Measurements from ENCODE around the gene TBC1D10A. TPM values are rescaled to one million over a fixed set of nuclear protein-coding genes. Genes with fewer than 3 reads are reported as not detected.
"Not testable (repeated sequence)": the region's sequence is repeated elsewhere in the genome, so short reads cannot be mapped to it uniquely, and the experiment has no call there.

Gene TBC1D10A
- total RNA-seq, 1 experiment from 2014 or later = 12.2 TPM

GRCh38 chr22:30344447-30345200 lies 17.9 kb upstream of the TBC1D10A start:
- H3K4me1 ChIP-seq = no peaks in the 10 kb centered on the region
- no TSS peak for BruUV-seq (replicated peaks)
- H3K27ac Mint-ChIP-seq (ENCODE audit: unreplicated experiment) = no peak overlapping the region
- H3K4me3 ChIP-seq (ENCODE audit: low read depth, low read length) = no peak overlapping the region
- intact Hi-C loops (cut with micrococcal nuclease; ENCODE audit: unreplicated experiment) = no loop called here
- H3K27me3 ChIP-seq (replicated peaks; ENCODE audit: control insufficient read depth, insufficient read depth, low read length) = no peaks in the 10 kb centered on the region
- no peak for DNase-seq
- peaks cover 8% of the 10 kb centered on the region for H3K36me3 ChIP-seq (ENCODE audit: control insufficient read depth, insufficient read depth, low read length)
- CTCF ChIA-PET = no interaction called here
- no peaks in the 10 kb centered on the region for H3K4me1 Mint-ChIP-seq (ENCODE audit: low read depth, unreplicated experiment)
- no peak overlapping the region for H3K4me3 Mint-ChIP-seq (ENCODE audit: unreplicated experiment)
- no peak for TF ChIP-seq CTCF (IDR thresholded peaks at IDR 0.05; ENCODE audit: insufficient read depth in 1 of 2, low read depth in 1 of 2, low read length in 1 of 2, severe bottlenecking in 1 of 2, unreplicated experiment in 1 of 2)
- H3K9me3 ChIP-seq = no peaks in the 10 kb centered on the region
- no peaks in the 10 kb centered on the region for H3K27me3 Mint-ChIP-seq (ENCODE audit: insufficient read depth, unreplicated experiment)
- peaks cover 69% of the 10 kb centered on the region for H3K36me3 Mint-ChIP-seq (ENCODE audit: insufficient read depth, unreplicated experiment)
- POLR2A ChIA-PET = no interaction called here
- no peaks in the 10 kb centered on the region for H3K9me3 Mint-ChIP-seq (ENCODE audit: unreplicated experiment)

- Mint-ChIP-seq H3K4me1 (ENCODE audit: low read depth, unreplicated experiment) (no peaks in the 10 kb centered on the region), H3K4me3 (ENCODE audit: unreplicated experiment) (no peak overlapping the region), H3K36me3 (ENCODE audit: insufficient read depth, unreplicated experiment) (peaks cover 88% of the 10 kb centered on the region), H3K27me3 (ENCODE audit: insufficient read depth, unreplicated experiment) (no peaks in the 10 kb centered on the region), H3K27ac (ENCODE audit: unreplicated experiment) (peak overlapping the region; percentile 51), H3K9me3 (ENCODE audit: unreplicated experiment) (no peaks in the 10 kb centered on the region)
- no peaks in the 10 kb centered on the region for H3K4me1 ChIP-seq
- no peaks in the 10 kb centered on the region for H3K9me3 ChIP-seq
- POLR2A ChIA-PET = interaction anchor here (0.5 kb wide), 1 partner anchor 14 kb away, joined by 3 read pairs; no protein-coding TSS in a partner anchor
- intact Hi-C loops (cut with micrococcal nuclease; ENCODE audit: unreplicated experiment) = no loop called here
- peaks cover 8% of the 10 kb centered on the region for H3K36me3 ChIP-seq (ENCODE audit: control insufficient read depth, insufficient read depth, low read length)
- no peaks in the 10 kb centered on the region for H3K27me3 ChIP-seq (replicated peaks; ENCODE audit: control insufficient read depth, insufficient read depth, low read length)
- TF ChIP-seq CTCF (IDR thresholded peaks at IDR 0.05; ENCODE audit: insufficient read depth in 1 of 2, low read depth in 1 of 2, low read length in 1 of 2, severe bottlenecking in 1 of 2, unreplicated experiment in 1 of 2) = no peak
- H3K4me3 ChIP-seq (ENCODE audit: low read depth, low read length) = no peak overlapping the region
- CTCF ChIA-PET = interaction anchor here (0.7 kb wide), 1 partner anchor 43 kb away, joined by 3 read pairs; no protein-coding TSS in a partner anchor
- no TSS peak for BruUV-seq (replicated peaks)
- DNase-seq = no peak
Measured at GRCh38 chr22:30340911-30341685, 14.4 kb upstream of the TBC1D10A start.

- Mint-ChIP-seq H3K36me3 (ENCODE audit: insufficient read depth, unreplicated experiment) (peaks cover 92% of the 10 kb centered on the region), H3K27ac (ENCODE audit: unreplicated experiment) (no peak overlapping the region), H3K9me3 (ENCODE audit: unreplicated experiment) (no peaks in the 10 kb centered on the region), H3K27me3 (ENCODE audit: insufficient read depth, unreplicated experiment) (no peaks in the 10 kb centered on the region), H3K4me3 (ENCODE audit: unreplicated experiment) (no peak overlapping the region), H3K4me1 (ENCODE audit: low read depth, unreplicated experiment) (no peaks in the 10 kb centered on the region)
- no TSS peak for BruUV-seq (replicated peaks)
- intact Hi-C loops (cut with micrococcal nuclease; ENCODE audit: unreplicated experiment) = no loop called here
- no peak for TF ChIP-seq CTCF (IDR thresholded peaks at IDR 0.05; ENCODE audit: insufficient read depth in 1 of 2, low read depth in 1 of 2, low read length in 1 of 2, severe bottlenecking in 1 of 2, unreplicated experiment in 1 of 2)
- H3K27me3 ChIP-seq (replicated peaks; ENCODE audit: control insufficient read depth, insufficient read depth, low read length) = no peaks in the 10 kb centered on the region
- H3K36me3 ChIP-seq (ENCODE audit: control insufficient read depth, insufficient read depth, low read length) = peaks cover 6% of the 10 kb centered on the region
- no peak for DNase-seq
- no peaks in the 10 kb centered on the region for H3K9me3 ChIP-seq
- CTCF ChIA-PET = interaction anchor here (0.5 kb wide), 1 partner anchor 11 kb away, joined by 3 read pairs; no protein-coding TSS in a partner anchor
- POLR2A ChIA-PET = no interaction called here
- no peaks in the 10 kb centered on the region for H3K4me1 ChIP-seq
- H3K4me3 ChIP-seq (ENCODE audit: low read depth, low read length) = no peak overlapping the region
Measured at GRCh38 chr22:30338802-30339201, 12.1 kb upstream of the TBC1D10A start.

- H3K4me1 Mint-ChIP-seq (ENCODE audit: low read depth, unreplicated experiment); DNase-seq; H3K36me3 ChIP-seq (ENCODE audit: control insufficient read depth, insufficient read depth, low read length); intact Hi-C loops (cut with micrococcal nuclease; ENCODE audit: unreplicated experiment); H3K4me3 Mint-ChIP-seq (ENCODE audit: unreplicated experiment); POLR2A ChIA-PET; H3K4me3 ChIP-seq (ENCODE audit: low read depth, low read length); BruUV-seq (replicated peaks); H3K27me3 Mint-ChIP-seq (ENCODE audit: insufficient read depth, unreplicated experiment); H3K4me1 ChIP-seq; H3K27me3 ChIP-seq (replicated peaks; ENCODE audit: control insufficient read depth, insufficient read depth, low read length); H3K27ac Mint-ChIP-seq (ENCODE audit: unreplicated experiment); H3K9me3 Mint-ChIP-seq (ENCODE audit: unreplicated experiment); H3K9me3 ChIP-seq: not testable (repeated sequence)
- peaks cover 90% of the 10 kb centered on the region for H3K36me3 Mint-ChIP-seq (ENCODE audit: insufficient read depth, unreplicated experiment)
- CTCF ChIA-PET = interaction anchor here (0.5 kb wide), 1 partner anchor 11 kb away, joined by 3 read pairs; no protein-coding TSS in a partner anchor
Measured at GRCh38 chr22:30338341-30338740, 11.6 kb upstream of the TBC1D10A start.

Measured in Caco-2 (cell line).